ENCODE results near the gene KRT23. TPM values are rescaled to one million over a fixed set of nuclear protein-coding genes. Genes with fewer than 3 reads are reported as not detected.

The KRT23 gene
- not detected in 2 replicates for total RNA-seq (2014; rRNA removed; shearing (Covaris generic))

GRCh38 chr17:40937384-40937819, at the start of gene KRT23:
Gene KRT23 (minus strand): TSS chr17:40937646. CDS start chr17:40936603, 1,043 bp downstream.
- DNase-seq (ENCODE audit: low read depth in 1 of 2, low spot score in 2 of 2) = no peak
- H3K27me3 ChIP-seq (replicated peaks) = no peaks in the 10 kb centered on the region
- no peaks in the 10 kb centered on the region for H3K36me3 ChIP-seq
- no peak within 1 kb of the TSS for H3K4me3 ChIP-seq
- H3K27ac ChIP-seq = no peak within 1 kb of the TSS
- H3K9me3 ChIP-seq (replicated peaks) = no peaks in the 10 kb centered on the region
- no peaks in the 10 kb centered on the region for H3K4me1 ChIP-seq (replicated peaks)

- Histone ChIP-seq H3K36me3 (no peaks in the 10 kb centered on the region), H3K4me1 (replicated peaks) (no peaks in the 10 kb centered on the region)
Observed at GRCh38 chr17:40986920-40987319, 49.5 kb upstream of the KRT23 start.

GRCh38 chr17:40984226-40984625, 46.8 kb upstream of the KRT23 start, which contains the start of gene KRT40:
Gene KRT40 (minus strand): TSS chr17:40984326. CDS start chr17:40984273, 53 bp downstream.
- H3K27ac ChIP-seq = no peak within 1 kb of the TSS
- no peaks in the 10 kb centered on the region for H3K9me3 ChIP-seq (replicated peaks)
- no peaks in the 10 kb centered on the region for H3K36me3 ChIP-seq
- DNase-seq (ENCODE audit: low read depth in 1 of 2, low spot score in 2 of 2) = no peak
- H3K4me3 ChIP-seq = no peak within 1 kb of the TSS
- no peaks in the 10 kb centered on the region for H3K27me3 ChIP-seq (replicated peaks)
- no peaks in the 10 kb centered on the region for H3K4me1 ChIP-seq (replicated peaks)

More at GRCh38 chr17:40986920-40987319, 49.5 kb upstream of the KRT23 start:
- Histone ChIP-seq H3K9me3 (replicated peaks) (no peaks in the 10 kb centered on the region), H3K27ac (no peak overlapping the region), H3K4me3 (no peak overlapping the region), H3K27me3 (replicated peaks) (no peaks in the 10 kb centered on the region)
- DNase-seq (ENCODE audit: low read depth in 1 of 2, low spot score in 2 of 2) = no peak

- no peaks in the 10 kb centered on the region for H3K27me3 ChIP-seq (replicated peaks)
- H3K27ac ChIP-seq = no peak overlapping the region
- DNase-seq (ENCODE audit: low read depth in 1 of 2, low spot score in 2 of 2) = no peak
- no peaks in the 10 kb centered on the region for H3K9me3 ChIP-seq (replicated peaks)
- no peaks in the 10 kb centered on the region for H3K4me1 ChIP-seq (replicated peaks)
- H3K36me3 ChIP-seq = no peaks in the 10 kb centered on the region
- H3K4me3 ChIP-seq = no peak overlapping the region
Observed at GRCh38 chr17:40981115-40981514, 43.7 kb upstream of the KRT23 start.

- H3K27ac ChIP-seq = no peak overlapping the region
- no peaks in the 10 kb centered on the region for H3K36me3 ChIP-seq
- H3K4me3 ChIP-seq = no peak overlapping the region
- no peaks in the 10 kb centered on the region for H3K4me1 ChIP-seq (replicated peaks)
- H3K27me3 ChIP-seq (replicated peaks) = no peaks in the 10 kb centered on the region
- DNase-seq (ENCODE audit: low read depth in 1 of 2, low spot score in 2 of 2) = no peak
- H3K9me3 ChIP-seq (replicated peaks) = no peaks in the 10 kb centered on the region
Observed at GRCh38 chr17:40980596-40980995, 43.1 kb upstream of the KRT23 start.

GRCh38 chr17:40980117-40980516, 42.7 kb upstream of the KRT23 start:
- Histone ChIP-seq H3K27me3 (replicated peaks) (no peaks in the 10 kb centered on the region), H3K36me3 (no peaks in the 10 kb centered on the region), H3K27ac (no peak overlapping the region), H3K4me3 (no peak overlapping the region), H3K4me1 (replicated peaks) (no peaks in the 10 kb centered on the region), H3K9me3 (replicated peaks) (no peaks in the 10 kb centered on the region)
- DNase-seq (ENCODE audit: low read depth in 1 of 2, low spot score in 2 of 2) = no peak

GRCh38 chr17:40978575-40979151, 41.2 kb upstream of the KRT23 start:
- no peak for DNase-seq (ENCODE audit: low read depth in 1 of 2, low spot score in 2 of 2)
- H3K4me3 ChIP-seq = no peak overlapping the region

GRCh38 chr17:40975516-40975915, 38.1 kb upstream of the KRT23 start:
- Histone ChIP-seq H3K4me1 (replicated peaks) (no peaks in the 10 kb centered on the region), H3K9me3 (replicated peaks) (no peaks in the 10 kb centered on the region), H3K4me3 (no peak overlapping the region), H3K27me3 (replicated peaks) (no peaks in the 10 kb centered on the region), H3K27ac (no peak overlapping the region), H3K36me3 (no peaks in the 10 kb centered on the region)
- no peak for DNase-seq (ENCODE audit: low read depth in 1 of 2, low spot score in 2 of 2)

More at GRCh38 chr17:40978575-40979151, 41.2 kb upstream of the KRT23 start:
- no peaks in the 10 kb centered on the region for H3K4me1 ChIP-seq (replicated peaks)
- H3K36me3 ChIP-seq = no peaks in the 10 kb centered on the region
- H3K27me3 ChIP-seq (replicated peaks) = no peaks in the 10 kb centered on the region
- no peak overlapping the region for H3K27ac ChIP-seq
- no peaks in the 10 kb centered on the region for H3K9me3 ChIP-seq (replicated peaks)

GRCh38 chr17:40974366-40974765, 36.9 kb upstream of the KRT23 start:
- no peak for DNase-seq (ENCODE audit: low read depth in 1 of 2, low spot score in 2 of 2)
- Histone ChIP-seq H3K27ac (no peak overlapping the region), H3K4me1 (replicated peaks) (no peaks in the 10 kb centered on the region), H3K27me3 (replicated peaks) (no peaks in the 10 kb centered on the region), H3K4me3 (no peak overlapping the region), H3K9me3 (replicated peaks) (no peaks in the 10 kb centered on the region), H3K36me3 (no peaks in the 10 kb centered on the region)

GRCh38 chr17:40967582-40967981, 30.1 kb upstream of the KRT23 start:
- H3K27ac ChIP-seq = no peak overlapping the region
- H3K4me1 ChIP-seq (replicated peaks) = no peaks in the 10 kb centered on the region
- no peaks in the 10 kb centered on the region for H3K9me3 ChIP-seq (replicated peaks)
- no peak overlapping the region for H3K4me3 ChIP-seq
- H3K36me3 ChIP-seq = no peaks in the 10 kb centered on the region
- H3K27me3 ChIP-seq (replicated peaks) = no peaks in the 10 kb centered on the region
- no peak for DNase-seq (ENCODE audit: low read depth in 1 of 2, low spot score in 2 of 2)

GRCh38 chr17:40966848-40967247, 29.4 kb upstream of the KRT23 start, which contains the start of gene KRT39:
Gene KRT39 (minus strand): TSS chr17:40966948. CDS start chr17:40966856, 92 bp downstream.
- H3K9me3 ChIP-seq (replicated peaks) = no peaks in the 10 kb centered on the region
- no peak within 1 kb of the TSS for H3K4me3 ChIP-seq
- DNase-seq (ENCODE audit: low read depth in 1 of 2, low spot score in 2 of 2) = no peak

GRCh38 chr17:40963838-40964237, 26.4 kb upstream of the KRT23 start:
- Histone ChIP-seq H3K27ac (no peak overlapping the region), H3K9me3 (replicated peaks) (no peaks in the 10 kb centered on the region), H3K36me3 (no peaks in the 10 kb centered on the region), H3K4me3 (no peak overlapping the region), H3K4me1 (replicated peaks) (no peaks in the 10 kb centered on the region), H3K27me3 (replicated peaks) (no peaks in the 10 kb centered on the region)
- peak in 1 of 2 experiments; percentile 27 for DNase-seq (ENCODE audit: low read depth in 1 of 2, low spot score in 2 of 2)

More at GRCh38 chr17:40966848-40967247, 29.4 kb upstream of the KRT23 start, which contains the start of gene KRT39:
- no peaks in the 10 kb centered on the region for H3K36me3 ChIP-seq
- H3K27me3 ChIP-seq (replicated peaks) = no peaks in the 10 kb centered on the region
- H3K27ac ChIP-seq = no peak within 1 kb of the TSS
- H3K4me1 ChIP-seq (replicated peaks) = no peaks in the 10 kb centered on the region

- DNase-seq (ENCODE audit: low read depth in 1 of 2, low spot score in 2 of 2) = no peak
- H3K36me3 ChIP-seq = no peaks in the 10 kb centered on the region
- no peak overlapping the region for H3K4me3 ChIP-seq
- H3K27me3 ChIP-seq (replicated peaks) = no peaks in the 10 kb centered on the region
- peaks cover 4% of the 10 kb centered on the region for H3K4me1 ChIP-seq (replicated peaks)
- H3K27ac ChIP-seq = no peak overlapping the region
- no peaks in the 10 kb centered on the region for H3K9me3 ChIP-seq (replicated peaks)
Observed at GRCh38 chr17:40962059-40962561, 24.7 kb upstream of the KRT23 start.

- Histone ChIP-seq H3K4me3 (no peak overlapping the region), H3K27me3 (replicated peaks) (no peaks in the 10 kb centered on the region), H3K36me3 (no peaks in the 10 kb centered on the region), H3K4me1 (replicated peaks) (peaks cover 10% of the 10 kb centered on the region), H3K9me3 (replicated peaks) (no peaks in the 10 kb centered on the region), H3K27ac (no peak overlapping the region)
- DNase-seq (ENCODE audit: low read depth in 1 of 2, low spot score in 2 of 2) = no peak
Observed at GRCh38 chr17:40961591-40961990, 24.1 kb upstream of the KRT23 start.

Measured in SJSA1 (cell line).